ENCODE results near the gene TCF23.
"Not testable (repeated sequence)": the region's sequence is repeated elsewhere in the genome, so short reads cannot be mapped to it uniquely, and the experiment has no call there.

The TCF23 gene

DNA sequence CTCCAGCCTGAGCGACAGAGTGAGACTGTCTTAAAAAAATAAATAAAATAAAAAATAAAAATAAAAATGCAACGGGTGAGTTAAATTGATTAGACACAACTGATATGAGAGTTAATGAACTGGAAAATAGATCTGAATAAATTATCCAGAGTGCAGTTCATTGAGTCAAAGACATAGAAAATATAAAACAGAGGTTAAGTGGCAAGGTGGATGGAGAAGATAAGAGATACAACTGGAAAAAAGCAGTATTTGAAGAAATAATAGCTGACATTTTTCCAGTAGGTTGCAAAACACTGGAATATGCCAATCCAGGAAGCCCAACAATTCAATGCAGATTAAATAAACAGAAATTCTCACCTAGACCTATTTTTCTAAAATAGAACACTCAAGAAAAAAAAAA is 40.6 kb upstream of the TCF23 start:
- no peaks in the 10 kb centered on the region for H3K27me3 ChIP-seq (ENCODE audit: insufficient read depth, low read length, poor library complexity)
- H2BK5ac ChIP-seq (ENCODE audit: low read length), result no peak overlapping the region
- WGBS (ENCODE audit: extremely low coverage, insufficient coverage, low lambda C conversion rate), result no CpG with 5 or more reads among the region's 2 CpGs
- H2AK5ac ChIP-seq (ENCODE audit: low read length), result no peak overlapping the region
- no peak overlapping the region for H3K23ac ChIP-seq (ENCODE audit: low read length)
- H3K27ac ChIP-seq (ENCODE audit: low read depth, low read length), result no peak overlapping the region
- H3K18ac ChIP-seq (ENCODE audit: low read length), result no peak overlapping the region
- no peaks in the 10 kb centered on the region for H3K4me1 ChIP-seq (ENCODE audit: control insufficient read depth, low read depth, low read length)
- H3K56ac ChIP-seq (ENCODE audit: low read length), result no peak overlapping the region
- no peak overlapping the region for H3K4me3 ChIP-seq (ENCODE audit: low read length)
- no peak overlapping the region for H4K8ac ChIP-seq (ENCODE audit: low read depth, low read length)
- no peak overlapping the region for H2BK120ac ChIP-seq (ENCODE audit: low read depth, low read length)
- no peaks in the 10 kb centered on the region for H3K79me1 ChIP-seq (ENCODE audit: low read length)
- H4K5ac ChIP-seq (ENCODE audit: low read length), result no peak overlapping the region
- no peak overlapping the region for H3K9ac ChIP-seq (ENCODE audit: low read length)
- H3K4ac ChIP-seq (ENCODE audit: low read depth, low read length), result no peak overlapping the region
- no peak overlapping the region for H2BK15ac ChIP-seq (replicated peaks; ENCODE audit: low read depth)
- no peaks in the 10 kb centered on the region for H3K79me2 ChIP-seq (ENCODE audit: control insufficient read depth, insufficient read depth, low read length)
- no peaks in the 10 kb centered on the region for H3K36me3 ChIP-seq (ENCODE audit: control insufficient read depth, insufficient read depth, low read length)
- no peak for DNase-seq
- no peak overlapping the region for H3K4me2 ChIP-seq (ENCODE audit: low read length)

GRCh38 chr2:27109083-27109482 is 39.7 kb upstream of the TCF23 start:
- Histone ChIP-seq H3K9ac (ENCODE audit: low read length) (no peak overlapping the region), H3K79me1 (ENCODE audit: low read length) (no peaks in the 10 kb centered on the region), H3K4me2 (ENCODE audit: low read length) (no peak overlapping the region), H3K56ac (ENCODE audit: low read length) (no peak overlapping the region), H4K8ac (ENCODE audit: low read depth, low read length) (no peak overlapping the region), H3K18ac (ENCODE audit: low read length) (no peak overlapping the region), H2BK5ac (ENCODE audit: low read length) (no peak overlapping the region), H2AK5ac (ENCODE audit: low read length) (no peak overlapping the region), H2BK120ac (ENCODE audit: low read depth, low read length) (no peak overlapping the region), H4K5ac (ENCODE audit: low read length) (no peak overlapping the region), H3K23ac (ENCODE audit: low read length) (no peak overlapping the region), H3K79me2 (ENCODE audit: control insufficient read depth, insufficient read depth, low read length) (no peaks in the 10 kb centered on the region), H3K27ac (ENCODE audit: low read depth, low read length) (no peak overlapping the region), H2BK15ac (replicated peaks; ENCODE audit: low read depth) (no peak overlapping the region), H3K4me3 (ENCODE audit: low read length) (no peak overlapping the region), H3K4me1 (ENCODE audit: control insufficient read depth, low read depth, low read length) (no peaks in the 10 kb centered on the region), H3K36me3 (ENCODE audit: control insufficient read depth, insufficient read depth, low read length) (no peaks in the 10 kb centered on the region), H3K4ac (ENCODE audit: low read depth, low read length) (no peak overlapping the region), H3K27me3 (ENCODE audit: insufficient read depth, low read length, poor library complexity) (no peaks in the 10 kb centered on the region)
- no CpG with 5 or more reads among the region's 3 CpGs for WGBS (ENCODE audit: extremely low coverage, insufficient coverage, low lambda C conversion rate)
- no peak for DNase-seq

- H2BK5ac ChIP-seq (ENCODE audit: low read length); H4K5ac ChIP-seq (ENCODE audit: low read length); H3K79me1 ChIP-seq (ENCODE audit: low read length); H3K4me3 ChIP-seq (ENCODE audit: low read length); DNase-seq; H3K9ac ChIP-seq (ENCODE audit: low read length); H3K56ac ChIP-seq (ENCODE audit: low read length); H3K27ac ChIP-seq (ENCODE audit: low read depth, low read length); H3K36me3 ChIP-seq (ENCODE audit: control insufficient read depth, insufficient read depth, low read length); H2BK120ac ChIP-seq (ENCODE audit: low read depth, low read length); H4K8ac ChIP-seq (ENCODE audit: low read depth, low read length); H3K4me2 ChIP-seq (ENCODE audit: low read length); H2BK15ac ChIP-seq (replicated peaks; ENCODE audit: low read depth); H2AK5ac ChIP-seq (ENCODE audit: low read length); H3K4me1 ChIP-seq (ENCODE audit: control insufficient read depth, low read depth, low read length); H3K18ac ChIP-seq (ENCODE audit: low read length); H3K79me2 ChIP-seq (ENCODE audit: control insufficient read depth, insufficient read depth, low read length); H3K27me3 ChIP-seq (ENCODE audit: insufficient read depth, low read length, poor library complexity); H3K23ac ChIP-seq (ENCODE audit: low read length); H3K4ac ChIP-seq (ENCODE audit: low read depth, low read length): not testable (repeated sequence)
- WGBS (ENCODE audit: extremely low coverage, insufficient coverage, low lambda C conversion rate), result no CpG with 5 or more reads among the region's 24 CpGs
Observed at GRCh38 chr2:27110603-27111352, 38.0 kb upstream of the TCF23 start.

DNA sequence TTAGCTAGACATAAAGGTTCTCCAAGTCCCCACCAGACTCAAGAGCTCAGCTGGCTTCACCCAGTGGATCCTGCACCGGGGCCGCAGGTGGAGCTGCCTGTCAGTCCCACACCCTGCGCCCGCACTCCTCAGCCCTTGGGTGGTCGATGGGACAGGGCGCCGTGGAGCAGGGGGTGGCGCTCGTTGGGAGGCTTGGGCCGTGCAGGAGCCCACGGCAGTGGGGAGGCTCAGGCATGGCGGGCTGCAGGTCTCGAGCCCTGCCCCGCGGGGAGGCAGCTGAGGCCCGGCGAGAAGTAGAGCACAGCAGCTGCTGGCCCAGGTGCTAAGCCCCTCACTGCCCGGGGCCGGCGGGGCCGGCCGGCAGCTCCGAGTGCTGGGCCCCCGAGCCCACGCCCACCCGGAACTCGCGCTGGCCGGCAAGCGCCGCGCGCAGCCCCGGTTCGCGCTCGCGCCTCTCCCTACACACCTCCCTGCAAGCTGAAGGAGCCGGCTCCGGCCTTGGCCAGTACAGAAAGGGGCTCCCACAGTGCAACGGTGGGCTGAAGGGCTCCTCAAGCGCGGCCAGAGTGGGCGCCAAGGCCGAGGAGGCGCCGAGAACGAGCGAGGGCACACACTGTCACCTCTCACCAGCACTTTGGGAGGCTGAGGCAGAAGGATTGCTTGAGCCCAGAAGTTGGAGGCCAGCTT is 37.3 kb upstream of the TCF23 start:
- not testable (repeated sequence) for H2BK15ac ChIP-seq (replicated peaks; ENCODE audit: low read depth); H3K18ac ChIP-seq (ENCODE audit: low read length); H3K4me1 ChIP-seq (ENCODE audit: control insufficient read depth, low read depth, low read length); H3K9ac ChIP-seq (ENCODE audit: low read length); H3K27ac ChIP-seq (ENCODE audit: low read depth, low read length); H3K23ac ChIP-seq (ENCODE audit: low read length); H2AK5ac ChIP-seq (ENCODE audit: low read length); H3K36me3 ChIP-seq (ENCODE audit: control insufficient read depth, insufficient read depth, low read length); H3K4ac ChIP-seq (ENCODE audit: low read depth, low read length); H3K79me1 ChIP-seq (ENCODE audit: low read length); H2BK120ac ChIP-seq (ENCODE audit: low read depth, low read length); DNase-seq; H2BK5ac ChIP-seq (ENCODE audit: low read length); H3K27me3 ChIP-seq (ENCODE audit: insufficient read depth, low read length, poor library complexity); H3K79me2 ChIP-seq (ENCODE audit: control insufficient read depth, insufficient read depth, low read length); H3K4me3 ChIP-seq (ENCODE audit: low read length); H4K5ac ChIP-seq (ENCODE audit: low read length); H3K56ac ChIP-seq (ENCODE audit: low read length); H3K4me2 ChIP-seq (ENCODE audit: low read length); H4K8ac ChIP-seq (ENCODE audit: low read depth, low read length)
- WGBS (ENCODE audit: extremely low coverage, insufficient coverage, low lambda C conversion rate), result no CpG with 5 or more reads among the region's 49 CpGs

GRCh38 chr2:27115519-27115918 is 33.3 kb upstream of the TCF23 start:
- Histone ChIP-seq H2BK5ac (ENCODE audit: low read length) (no peak overlapping the region), H3K27me3 (ENCODE audit: insufficient read depth, low read length, poor library complexity) (peaks cover 10% of the 10 kb centered on the region), H4K5ac (ENCODE audit: low read length) (no peak overlapping the region), H3K79me1 (ENCODE audit: low read length) (no peaks in the 10 kb centered on the region), H2BK120ac (ENCODE audit: low read depth, low read length) (no peak overlapping the region), H2AK5ac (ENCODE audit: low read length) (no peak overlapping the region), H3K4ac (ENCODE audit: low read depth, low read length) (no peak overlapping the region), H3K36me3 (ENCODE audit: control insufficient read depth, insufficient read depth, low read length) (no peaks in the 10 kb centered on the region), H3K4me3 (ENCODE audit: low read length) (no peak overlapping the region), H2BK15ac (replicated peaks; ENCODE audit: low read depth) (no peak overlapping the region), H3K4me1 (ENCODE audit: control insufficient read depth, low read depth, low read length) (peaks cover 2% of the 10 kb centered on the region), H3K18ac (ENCODE audit: low read length) (no peak overlapping the region), H4K8ac (ENCODE audit: low read depth, low read length) (no peak overlapping the region), H3K9ac (ENCODE audit: low read length) (no peak overlapping the region), H3K27ac (ENCODE audit: low read depth, low read length) (no peak overlapping the region), H3K79me2 (ENCODE audit: control insufficient read depth, insufficient read depth, low read length) (no peaks in the 10 kb centered on the region), H3K56ac (ENCODE audit: low read length) (no peak overlapping the region), H3K23ac (ENCODE audit: low read length) (no peak overlapping the region), H3K4me2 (ENCODE audit: low read length) (no peak overlapping the region)
- no CpG with 5 or more reads among the region's 2 CpGs for WGBS (ENCODE audit: extremely low coverage, insufficient coverage, low lambda C conversion rate)
- DNase-seq, result no peak
